ENCODE data around the gene POT1. TPM values are rescaled to one million over a fixed set of nuclear protein-coding genes. Genes with fewer than 3 reads are reported as not detected.
A peak's percentile ranks its signal among the peaks of the same experiment; 100 is the strongest.

Gene POT1
- total and polyA plus RNA-seq, 2 of the 13 experiments (the other 11 are each of a cell fraction or from before 2014, with no cell fraction given): 21.7 to 23.4 TPM

DNA sequence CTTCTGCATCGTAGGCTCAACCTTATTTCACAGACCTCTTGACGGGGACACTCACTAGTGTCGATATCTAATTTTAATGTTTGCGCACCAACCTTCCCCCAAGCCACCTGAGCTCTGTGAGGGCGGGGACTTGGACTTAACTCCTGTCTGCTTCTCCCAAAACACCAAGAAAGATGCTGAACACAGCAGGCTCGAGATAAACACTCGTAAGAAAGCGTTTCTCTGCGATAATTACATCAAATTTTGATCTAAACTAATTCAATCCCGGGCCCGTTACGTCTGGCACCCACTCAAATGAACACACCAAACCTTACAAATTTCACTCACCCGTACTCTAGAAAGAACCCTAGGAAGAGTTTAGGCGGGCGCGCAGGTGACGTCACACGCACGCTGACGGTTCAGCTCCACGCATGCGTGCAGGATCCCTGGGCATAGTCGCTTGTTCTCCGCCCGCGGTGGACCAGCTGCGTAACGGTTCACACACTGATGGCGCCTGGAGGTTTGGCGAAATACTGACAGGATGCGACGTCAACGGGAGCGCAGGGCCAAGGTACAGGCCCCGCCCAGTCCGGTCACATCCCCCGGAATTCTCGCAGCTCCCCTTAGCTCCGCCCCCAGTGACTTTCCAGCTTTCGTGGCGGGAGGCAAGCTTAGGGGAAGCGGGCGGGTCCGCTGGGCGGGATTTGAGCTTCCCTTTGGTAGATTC lies at the start of gene POT1 (continued):
- TF ChIP-seq ATM (IDR thresholded peaks at IDR 0.05; ENCODE audit: borderline replicate concordance) (no peak), RCOR2 (CRISPR knock-in tag; IDR thresholded peaks at IDR 0.05) (no peak; the same call in 1 of the 2 replicates), NR2C2 (CRISPR knock-in tag; IDR thresholded peaks at IDR 0.05; ENCODE audit: borderline replicate concordance) (peak; percentile 76; the same call in 1 of the 2 replicates), KDM6A (CRISPR knock-in tag; IDR thresholded peaks at IDR 0.05; ENCODE audit: low read depth) (no peak), NR2F2 (IDR thresholded peaks at IDR 0.05; ENCODE audit: borderline replicate concordance, low read depth) (no peak), E2F5 (CRISPR knock-in tag; conservative IDR thresholded peaks at IDR 0.05) (peak; percentile 63; the same call in 1 of the 2 replicates), THAP9 (CRISPR knock-in tag; IDR thresholded peaks at IDR 0.05; ENCODE audit: borderline replicate concordance) (peak; percentile 83; the same call in 1 of the 2 replicates), HOXD1 (CRISPR knock-in tag; IDR thresholded peaks at IDR 0.05) (peak; percentile 43; the same call in 1 of the 2 replicates), ZSCAN22 (CRISPR knock-in tag; IDR thresholded peaks at IDR 0.05) (no peak), POLR2A (IDR thresholded peaks at IDR 0.05; ENCODE audit: insufficient read depth in 1 of 2, low read depth in 2 of 2, low read length in 2 of 2) (peak; percentile 65 to 72), ZNF547 (CRISPR knock-in tag; IDR thresholded peaks at IDR 0.05) (peak; percentile 75; the same call in 1 of the 2 replicates), STAT6 (CRISPR knock-in tag; IDR thresholded peaks at IDR 0.05; ENCODE audit: borderline replicate concordance) (0 out of 2 replicates have a peak, but pooled peaks have one; percentile 66), ZNF549 (CRISPR knock-in tag; IDR thresholded peaks at IDR 0.05) (no peak), ZC3H4 (CRISPR knock-in tag; IDR thresholded peaks at IDR 0.05; ENCODE audit: borderline replicate concordance) (no peak), SSRP1 (CRISPR knock-in tag; IDR thresholded peaks at IDR 0.05) (no peak), ZNF678 (CRISPR knock-in tag; IDR thresholded peaks at IDR 0.05) (no peak), RELA (CRISPR knock-in tag; IDR thresholded peaks at IDR 0.05) (0 out of 2 replicates have a peak, but pooled peaks have one; percentile 50), ZFYVE20 (CRISPR knock-in tag; IDR thresholded peaks at IDR 0.05; ENCODE audit: borderline replicate concordance, low read depth) (no peak), ZNF234 (CRISPR knock-in tag; conservative IDR thresholded peaks at IDR 0.05) (no peak), MAFG (CRISPR knock-in tag; IDR thresholded peaks at IDR 0.05) (no peak), MED8 (CRISPR knock-in tag; IDR thresholded peaks at IDR 0.05; ENCODE audit: insufficient replicate concordance) (no peak), PHF5A (CRISPR knock-in tag; IDR thresholded peaks at IDR 0.05; ENCODE audit: low read depth, unreplicated experiment) (no peak), ZBTB8A (CRISPR knock-in tag; IDR thresholded peaks at IDR 0.05; ENCODE audit: borderline replicate concordance, low read depth) (no peak), ZNF264 (CRISPR knock-in tag; IDR thresholded peaks at IDR 0.05) (0 out of 2 replicates have a peak, but pooled peaks have one; percentile 34)
- TF ChIP-seq, protein P1, sequence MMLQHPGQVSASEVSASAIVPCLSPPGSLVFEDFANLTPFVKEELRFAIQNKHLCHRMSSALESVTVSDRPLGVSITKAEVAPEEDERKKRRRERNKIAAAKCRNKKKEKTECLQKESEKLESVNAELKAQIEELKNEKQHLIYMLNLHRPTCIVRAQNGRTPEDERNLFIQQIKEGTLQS (CRISPR knock-in tag; IDR thresholded peaks at IDR 0.05): peak; percentile 35; the same call in 1 of the 2 replicates

All from HepG2 (cell line).